ENCODE data around the gene CCDC184.
A peak's percentile ranks its signal among the peaks of the same experiment; 100 is the strongest.
"Not testable (repeated sequence)": the region's sequence is repeated elsewhere in the genome, so short reads cannot be mapped to it uniquely, and the experiment has no call there.

CCDC184 gene

DNA sequence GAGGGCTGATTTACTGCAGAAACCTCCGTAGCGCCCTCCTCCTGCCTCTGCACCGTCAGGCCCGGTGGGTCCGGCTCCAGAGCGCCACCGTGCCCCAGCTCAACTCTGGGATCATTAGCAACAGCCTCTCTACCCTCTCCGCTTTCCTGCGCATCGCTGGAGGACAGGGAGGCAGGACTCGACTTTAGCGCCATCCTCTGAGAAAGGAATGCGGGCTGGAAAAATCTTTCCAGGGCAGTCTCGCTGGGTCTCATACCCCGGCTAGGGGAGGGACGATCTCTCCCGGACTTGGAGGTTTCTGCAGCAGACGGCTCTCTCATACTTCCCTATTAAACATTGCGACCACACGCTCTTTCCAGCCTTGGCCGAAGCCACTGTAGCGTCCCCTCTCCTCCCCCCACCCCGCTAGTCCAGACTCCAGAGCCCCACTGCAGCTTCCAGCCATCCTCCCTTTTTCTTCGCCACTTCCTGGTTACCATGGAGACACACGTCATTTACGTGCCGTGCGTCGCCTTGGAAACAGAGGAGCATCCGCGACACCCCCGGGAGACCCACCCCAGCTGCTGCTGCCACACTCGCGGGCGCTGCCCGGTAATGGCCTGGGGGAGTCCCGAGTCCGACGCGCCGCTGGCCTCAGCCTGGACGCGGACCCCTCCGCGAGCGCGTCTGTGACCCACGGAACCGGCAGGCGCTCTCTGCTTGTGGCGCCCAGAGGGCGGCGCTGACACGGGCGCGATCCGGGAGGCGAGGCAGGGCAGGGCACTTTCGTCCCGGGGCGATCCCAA, at the start of gene CCDC184:
CCDC184 (plus strand) TSS at position 554 of the 785 bp plus-strand sequence. CDS start 479 bp downstream, outside the sequence.
- in situ Hi-C loops (cut with MboI; ENCODE audit: low sequenced_read_pairs), result no loop called here
- Histone ChIP-seq H3K9me3 (no peaks in the 10 kb centered on the region), H3K4me1 (peaks cover 21% of the 10 kb centered on the region), H3K27me3 (ENCODE audit: low read depth) (no peaks in the 10 kb centered on the region; the same call in 1 of the 2 replicates), H3K4me3 (peak within 1 kb of the TSS; percentile 64), H3K36me3 (replicated peaks) (no peaks in the 10 kb centered on the region)
- DNase-seq (ENCODE audit: low spot score in 2 of 2), result peak; percentile 83 to 92

DNA sequence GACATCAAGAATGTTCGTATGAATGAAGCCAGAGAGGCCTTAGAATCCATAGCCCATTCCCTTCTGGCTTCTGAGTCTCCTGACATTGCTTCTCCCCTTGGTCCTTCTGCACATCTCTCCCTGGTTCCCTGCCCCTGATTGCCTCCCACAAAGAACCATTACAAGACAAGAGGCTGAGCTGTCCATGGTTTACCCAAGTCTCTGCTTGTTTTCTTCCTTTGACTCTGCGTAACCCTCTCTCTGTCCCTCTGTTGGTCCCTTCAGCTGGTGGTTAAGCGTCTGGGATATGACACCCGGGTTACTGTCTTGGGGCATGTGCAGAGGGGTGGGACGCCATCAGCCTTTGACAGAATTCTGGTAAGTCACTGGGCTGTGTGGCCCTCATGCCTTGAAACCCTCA, 48.4 kb upstream of the CCDC184 start:
- in situ Hi-C loops (cut with MboI; ENCODE audit: low sequenced_read_pairs), result no loop called here
- Histone ChIP-seq H3K4me1 (no peaks in the 10 kb centered on the region), H3K27me3 (ENCODE audit: low read depth) (no peaks in the 10 kb centered on the region), H3K36me3 (replicated peaks) (peaks cover 82% of the 10 kb centered on the region), H3K4me3 (no peak overlapping the region), H3K9me3 (no peaks in the 10 kb centered on the region)
- DNase-seq (ENCODE audit: low spot score in 2 of 2), result no peak

DNA sequence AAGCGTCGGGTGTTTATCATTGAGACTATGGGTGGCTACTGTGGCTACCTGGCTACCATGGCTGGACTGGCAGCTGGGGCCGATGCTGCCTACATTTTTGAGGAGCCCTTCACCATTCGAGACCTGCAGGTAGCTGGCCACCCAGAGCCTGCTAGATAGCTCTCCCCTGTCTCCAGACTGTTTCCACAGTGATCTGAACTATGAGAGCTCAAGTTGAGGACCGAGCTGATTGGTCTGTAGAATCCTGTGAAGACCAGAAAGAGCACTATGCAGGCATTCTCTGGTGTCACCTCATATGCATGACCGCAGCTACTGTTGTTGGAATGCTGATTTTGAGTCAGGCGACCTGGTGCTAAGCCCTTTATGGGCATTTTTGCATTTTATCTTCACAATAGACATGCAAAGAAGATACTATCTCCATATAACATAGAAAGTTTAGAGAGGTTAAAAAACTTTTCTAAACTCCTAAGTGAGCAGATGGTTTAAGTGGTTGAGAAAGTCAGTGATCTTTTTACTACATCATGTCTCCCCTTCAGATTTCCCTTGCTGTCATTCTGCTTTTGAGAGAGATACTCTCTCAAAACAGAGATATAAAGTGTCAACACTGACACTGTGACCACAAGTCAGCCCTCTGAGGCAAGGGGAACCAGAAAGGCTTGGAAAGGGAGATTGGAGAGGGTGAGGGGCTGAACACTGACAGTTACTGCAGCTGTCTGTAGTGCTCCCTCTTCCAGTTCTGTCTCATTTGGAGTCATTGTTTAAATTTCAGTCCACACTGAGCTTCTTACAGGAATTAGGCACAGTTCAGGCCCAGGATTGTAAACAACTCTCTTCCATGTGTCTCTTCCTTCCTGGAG, 40.4 kb upstream of the CCDC184 start:
- peaks cover 80% of the 10 kb centered on the region for H3K36me3 ChIP-seq (replicated peaks)
- H3K4me1 ChIP-seq, result no peaks in the 10 kb centered on the region
- H3K9me3 ChIP-seq, result no peaks in the 10 kb centered on the region
- H3K27me3 ChIP-seq (ENCODE audit: low read depth), result no peaks in the 10 kb centered on the region
- in situ Hi-C loops (cut with MboI; ENCODE audit: low sequenced_read_pairs), result no loop called here
- DNase-seq (ENCODE audit: low spot score in 2 of 2), result no peak
- no peak overlapping the region for H3K4me3 ChIP-seq

DNA sequence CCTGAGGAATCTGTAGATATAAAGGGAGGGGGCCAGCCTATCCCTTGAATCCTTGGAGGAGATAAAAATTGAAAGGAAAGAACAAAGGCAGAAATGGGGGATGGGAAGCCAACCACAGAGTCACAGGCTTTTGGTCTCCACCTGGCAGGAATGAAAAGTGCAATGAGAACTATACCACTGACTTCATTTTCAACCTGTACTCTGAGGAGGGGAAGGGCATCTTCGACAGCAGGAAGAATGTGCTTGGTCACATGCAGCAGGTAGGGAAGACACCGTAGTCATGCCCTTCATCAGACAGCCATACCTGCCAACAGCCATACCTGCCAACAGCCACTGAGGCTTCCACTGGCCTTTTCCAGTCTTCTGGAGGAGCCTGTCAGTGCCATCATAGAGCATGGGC, 39.5 kb upstream of the CCDC184 start:
- in situ Hi-C loops (cut with MboI; ENCODE audit: low sequenced_read_pairs), result no loop called here
- no peak for DNase-seq (ENCODE audit: low spot score in 2 of 2)
- Histone ChIP-seq H3K4me3 (no peak overlapping the region), H3K9me3 (no peaks in the 10 kb centered on the region), H3K36me3 (replicated peaks) (peaks cover 80% of the 10 kb centered on the region), H3K4me1 (no peaks in the 10 kb centered on the region), H3K27me3 (ENCODE audit: low read depth) (no peaks in the 10 kb centered on the region)

DNA sequence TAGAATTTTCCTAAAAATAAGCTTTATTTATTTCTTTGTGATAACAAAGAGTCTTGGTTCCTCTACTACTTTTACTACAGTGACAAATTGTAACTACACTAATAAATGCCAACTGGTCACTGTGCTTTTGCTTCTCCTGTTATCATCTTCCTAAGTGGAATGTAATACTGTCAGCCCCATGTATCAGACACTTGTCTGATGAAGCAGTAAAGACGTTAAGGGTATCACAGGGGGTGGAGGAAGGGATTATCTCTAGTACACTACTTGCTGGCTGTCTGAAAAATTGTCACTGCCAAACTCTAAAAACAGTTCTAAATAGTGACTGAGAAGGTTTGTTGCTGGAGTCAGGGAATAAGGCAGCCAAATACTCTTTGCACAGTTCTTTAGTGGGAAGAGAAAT, 37.5 kb upstream of the CCDC184 start:
- no peaks in the 10 kb centered on the region for H3K27me3 ChIP-seq (ENCODE audit: low read depth)
- in situ Hi-C loops (cut with MboI; ENCODE audit: low sequenced_read_pairs), result no loop called here
- no peak overlapping the region for H3K4me3 ChIP-seq
- H3K4me1 ChIP-seq, result no peaks in the 10 kb centered on the region
- no peaks in the 10 kb centered on the region for H3K9me3 ChIP-seq
- DNase-seq (ENCODE audit: low spot score in 2 of 2), result no peak
- peaks cover 75% of the 10 kb centered on the region for H3K36me3 ChIP-seq (replicated peaks)

DNA sequence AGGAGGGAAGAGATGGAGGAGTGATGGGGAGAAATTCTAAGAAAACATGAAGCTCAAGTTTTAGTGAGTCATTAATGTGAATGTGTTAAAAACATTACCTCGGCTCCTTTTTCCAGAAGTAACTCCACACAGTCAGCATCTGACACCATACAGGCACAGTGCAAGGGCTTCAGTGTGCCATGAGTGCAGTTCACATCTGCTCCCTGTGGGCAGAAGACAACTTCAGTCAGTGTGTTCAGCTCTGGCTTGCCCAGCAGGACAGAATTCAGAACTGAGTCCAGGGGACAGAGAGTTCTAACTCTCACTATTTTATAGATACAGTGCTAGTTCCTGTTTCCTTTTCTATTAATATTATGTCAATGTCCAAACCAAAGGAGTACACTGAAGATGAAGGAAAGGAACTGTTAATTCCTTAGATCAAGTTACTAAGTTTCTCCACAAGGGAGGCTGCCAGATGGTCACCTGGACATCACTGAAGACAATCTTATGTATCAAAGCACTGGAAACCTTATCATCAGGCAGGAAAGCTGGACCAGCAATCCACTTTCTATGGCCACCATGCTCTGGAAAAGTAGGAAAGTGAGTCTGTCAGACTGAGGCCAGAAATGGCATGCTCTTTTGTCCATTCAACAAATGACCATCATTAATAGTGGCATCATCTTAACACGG, 32.2 kb upstream of the CCDC184 start:
- no peaks in the 10 kb centered on the region for H3K27me3 ChIP-seq (ENCODE audit: low read depth)
- H3K4me3 ChIP-seq, result no peak overlapping the region
- H3K4me1 ChIP-seq, result peaks cover 3% of the 10 kb centered on the region
- DNase-seq (ENCODE audit: low spot score in 2 of 2), result no peak
- H3K9me3 ChIP-seq, result no peaks in the 10 kb centered on the region
- H3K36me3 ChIP-seq (replicated peaks), result peaks cover 40% of the 10 kb centered on the region
- in situ Hi-C loops (cut with MboI; ENCODE audit: low sequenced_read_pairs), result no loop called here

DNA sequence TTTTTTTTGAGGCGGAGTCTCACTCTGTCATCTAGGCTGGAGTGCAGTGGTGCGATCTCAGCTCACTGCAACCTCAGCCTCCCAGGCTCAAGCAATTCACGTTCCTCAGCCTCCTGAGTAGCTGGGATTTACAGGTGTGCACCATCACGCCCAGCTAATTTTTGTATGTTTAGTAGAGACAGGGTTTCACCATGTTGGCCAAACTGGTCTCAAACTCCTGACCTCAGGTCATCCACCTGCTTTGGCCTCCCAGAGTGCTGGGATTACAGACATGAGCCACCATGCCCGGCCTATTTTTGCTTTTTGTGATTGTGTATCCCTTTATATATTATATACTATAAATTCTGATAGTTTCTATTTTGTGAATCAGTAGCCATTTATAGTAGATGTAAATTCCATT, 27.7 kb upstream of the CCDC184 start:
- in situ Hi-C loops (cut with MboI; ENCODE audit: low sequenced_read_pairs); H3K36me3 ChIP-seq (replicated peaks); H3K27me3 ChIP-seq (ENCODE audit: low read depth); H3K9me3 ChIP-seq; DNase-seq (ENCODE audit: low spot score in 2 of 2); H3K4me3 ChIP-seq: not testable (repeated sequence)
- H3K4me1 ChIP-seq, result peaks cover 10% of the 10 kb centered on the region

DNA sequence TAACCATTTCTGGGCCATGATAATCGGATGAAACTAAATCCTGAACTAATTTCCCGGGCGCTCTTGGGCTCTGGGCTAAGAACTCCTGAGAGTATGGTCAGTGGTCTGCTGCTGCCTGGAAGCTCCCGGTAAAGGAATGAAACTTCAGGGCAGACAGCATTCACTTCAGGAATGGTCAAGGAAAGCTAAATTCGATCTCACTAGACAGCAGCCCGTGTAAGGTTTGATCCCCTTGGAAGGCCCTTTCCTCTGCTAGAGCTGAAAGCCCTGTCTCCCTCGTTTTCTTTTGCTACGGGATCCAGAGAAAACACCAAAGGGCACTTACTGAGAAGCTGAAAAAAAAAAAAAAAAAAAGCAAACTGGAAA, 26.8 kb upstream of the CCDC184 start:
- peak overlapping the region; percentile 75 for H3K4me3 ChIP-seq
- in situ Hi-C loops (cut with MboI; ENCODE audit: low sequenced_read_pairs), result no loop called here

DNA sequence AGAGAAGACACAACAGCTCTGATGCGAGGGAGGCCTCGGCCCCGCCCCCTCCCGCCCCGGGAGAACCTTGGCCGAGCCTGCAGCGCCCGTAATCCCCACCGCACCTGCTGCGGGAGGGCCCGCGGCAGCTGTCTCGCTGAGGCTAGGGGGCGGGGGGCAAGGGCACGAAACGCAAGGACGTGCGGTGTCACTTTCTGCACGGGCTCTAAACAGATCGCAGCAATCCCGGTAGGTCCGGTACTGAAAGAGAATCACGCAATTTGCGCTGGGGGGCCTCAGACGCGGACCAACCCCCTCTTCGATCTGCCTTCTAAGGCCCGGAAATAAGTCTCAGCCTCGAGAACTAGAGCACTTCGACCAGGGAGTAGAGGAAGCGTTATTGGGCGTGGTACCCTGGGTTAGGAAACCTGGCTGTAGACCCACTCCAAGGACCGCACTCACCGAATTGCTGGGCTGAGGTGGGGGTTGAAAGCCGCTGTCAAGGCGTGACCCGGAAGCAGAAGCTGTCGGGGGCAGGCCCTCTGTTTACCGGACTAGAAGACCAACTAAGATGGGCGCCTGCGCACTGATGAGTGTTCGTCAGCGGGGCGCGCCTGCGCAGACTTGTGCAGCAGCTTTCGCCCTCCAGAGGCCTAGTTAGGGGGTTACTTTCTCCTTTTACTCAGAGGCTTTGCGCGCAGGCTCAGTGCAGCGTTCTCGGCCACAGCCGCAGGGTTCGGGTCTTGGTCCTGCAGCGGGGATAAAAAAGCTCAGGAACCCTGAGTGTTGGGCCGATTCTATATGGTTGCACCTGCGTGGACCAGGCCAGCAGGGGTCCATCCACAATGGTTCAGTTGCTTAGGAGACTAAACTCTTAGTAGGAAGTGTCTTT, 26.2 kb upstream of the CCDC184 start, which contains the start of gene ASB8:
ASB8 (minus strand) TSS at position 498 of the 871 bp plus-strand sequence. CDS start 4,019 bp downstream, outside the sequence.
- no peaks in the 10 kb centered on the region for H3K27me3 ChIP-seq (ENCODE audit: low read depth)
- in situ Hi-C loops (cut with MboI; ENCODE audit: low sequenced_read_pairs), result no loop called here
- H3K4me3 ChIP-seq, result peak within 1 kb of the TSS; percentile 75
- H3K9me3 ChIP-seq, result no peaks in the 10 kb centered on the region
- peaks cover 10% of the 10 kb centered on the region for H3K4me1 ChIP-seq
- 0 out of 2 replicates have a peak, but pooled peaks cover 3% of the 10 kb centered on the region for H3K36me3 ChIP-seq (replicated peaks)
- peak; percentile 98 to 99 for DNase-seq (ENCODE audit: low spot score in 2 of 2)

More for the DNA sequence above, 26.8 kb upstream of the CCDC184 start:
- no peaks in the 10 kb centered on the region for H3K27me3 ChIP-seq (ENCODE audit: low read depth)
- 0 out of 2 replicates have a peak, but pooled peaks cover 4% of the 10 kb centered on the region for H3K36me3 ChIP-seq (replicated peaks)
- DNase-seq (ENCODE audit: low spot score in 2 of 2), result peak in 1 of 2 experiments; percentile 10
- H3K4me1 ChIP-seq, result peaks cover 10% of the 10 kb centered on the region
- H3K9me3 ChIP-seq, result no peaks in the 10 kb centered on the region

DNA sequence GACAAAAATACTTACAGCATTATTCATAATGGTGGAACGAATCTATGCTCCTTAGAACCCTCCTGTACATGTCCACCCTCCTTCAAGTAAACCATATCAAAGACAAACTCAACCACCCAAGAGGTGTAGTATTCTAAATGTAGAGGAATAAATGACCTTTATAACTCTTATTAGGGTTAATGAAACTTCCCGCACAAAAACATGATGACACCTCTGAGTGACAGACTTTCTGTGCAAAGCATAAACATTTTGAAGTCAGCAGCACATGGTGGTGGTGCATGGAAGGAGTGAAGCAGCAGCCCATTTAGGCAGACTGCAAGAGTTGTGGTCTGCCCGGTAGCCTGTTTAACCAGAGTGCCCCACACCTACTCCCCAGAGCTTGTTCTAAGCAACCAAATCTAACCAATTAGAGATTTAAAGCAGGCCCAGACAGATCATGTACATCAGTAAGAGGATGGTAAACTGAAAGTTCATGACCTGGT, 25.5 kb upstream of the CCDC184 start:
- Histone ChIP-seq H3K4me3 (peak overlapping the region; percentile 75), H3K27me3 (ENCODE audit: low read depth) (no peaks in the 10 kb centered on the region), H3K4me1 (peaks cover 10% of the 10 kb centered on the region), H3K36me3 (replicated peaks) (0 out of 2 replicates have a peak, but pooled peaks cover 3% of the 10 kb centered on the region), H3K9me3 (no peaks in the 10 kb centered on the region)
- DNase-seq (ENCODE audit: low spot score in 2 of 2), result no peak
- in situ Hi-C loops (cut with MboI; ENCODE audit: low sequenced_read_pairs), result no loop called here

DNA sequence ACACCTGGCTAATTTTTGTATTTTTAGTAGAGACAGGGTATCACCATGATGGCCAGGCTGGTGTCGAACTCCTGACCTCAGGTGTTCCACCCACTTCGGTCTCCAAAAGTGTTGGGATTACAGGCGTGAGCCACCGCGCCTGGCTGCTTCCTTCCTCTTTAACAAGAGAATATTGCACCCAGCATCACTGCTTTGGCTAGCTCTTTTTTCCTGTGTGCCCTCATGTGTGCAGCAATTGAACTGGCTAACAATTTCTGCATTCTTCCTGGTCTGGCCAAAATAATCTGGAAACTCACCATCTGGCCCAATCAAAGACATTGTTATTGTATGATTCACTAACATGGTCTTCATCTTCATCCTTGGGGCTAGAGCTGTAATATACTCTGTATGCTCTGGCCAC, 23.4 kb upstream of the CCDC184 start:
- no peak overlapping the region for H3K4me3 ChIP-seq
- H3K4me1 ChIP-seq, result peaks cover 22% of the 10 kb centered on the region
- DNase-seq (ENCODE audit: low spot score in 2 of 2), result no peak
- no peaks in the 10 kb centered on the region for H3K9me3 ChIP-seq
- in situ Hi-C loops (cut with MboI; ENCODE audit: low sequenced_read_pairs), result loop anchor here (10.0 kb wide), 1 partner anchor 445 kb away; no protein-coding TSS in a partner anchor
- no peaks in the 10 kb centered on the region for H3K27me3 ChIP-seq (ENCODE audit: low read depth)
- no peaks in the 10 kb centered on the region for H3K36me3 ChIP-seq (replicated peaks)

DNA sequence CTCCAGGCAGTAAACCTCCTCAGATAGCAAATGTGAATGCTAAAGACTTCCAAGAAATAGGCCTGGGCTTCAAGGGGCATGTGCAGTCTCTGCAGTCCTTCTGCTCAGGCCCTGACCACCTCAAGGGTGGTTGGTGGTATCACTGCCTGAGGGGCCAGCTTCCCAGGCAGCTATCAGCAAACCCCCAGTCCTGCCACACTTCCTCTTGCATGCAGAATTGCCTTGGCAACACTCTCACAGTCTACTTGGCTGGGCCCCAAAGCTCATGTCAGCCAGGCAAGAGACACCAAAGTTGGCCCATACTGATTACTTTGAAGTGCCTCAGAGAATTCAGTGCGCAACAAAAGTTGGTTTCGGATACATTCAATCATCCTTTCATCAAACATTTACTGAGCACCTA, 22.6 kb upstream of the CCDC184 start:
- no peak for DNase-seq (ENCODE audit: low spot score in 2 of 2)
- in situ Hi-C loops (cut with MboI; ENCODE audit: low sequenced_read_pairs), result loop anchor here (10.0 kb wide), 1 partner anchor 446 kb away; no protein-coding TSS in a partner anchor

More for the DNA sequence above, 22.6 kb upstream of the CCDC184 start:
- Histone ChIP-seq H3K36me3 (replicated peaks) (no peaks in the 10 kb centered on the region), H3K9me3 (no peaks in the 10 kb centered on the region), H3K27me3 (ENCODE audit: low read depth) (no peaks in the 10 kb centered on the region), H3K4me3 (no peak overlapping the region), H3K4me1 (peaks cover 22% of the 10 kb centered on the region)

Measured in HAP-1 (cell line).